ENCODE data around the gene ATP5F1A.
"Not testable (repeated sequence)": the region's sequence is repeated elsewhere in the genome, so short reads cannot be mapped to it uniquely, and the experiment has no call there.

ATP5F1A gene

GRCh38 chr18:46130061-46130460 lies 32.0 kb upstream of the ATP5F1A start:
- WGBS (ENCODE audit: insufficient coverage), result 100% methylated on average over 2 of the region's 2 CpGs
- no peak overlapping the region for H3K4me3 ChIP-seq (ENCODE audit: control insufficient read depth in 1 of 7, extremely low read depth in 1 of 7, insufficient read depth in 4 of 7, low read depth in 2 of 7, low read length in 6 of 7)
- H3K4me1 ChIP-seq (ENCODE audit: control extremely low read depth in 1 of 4, control insufficient read depth in 4 of 4, insufficient read depth in 4 of 4, low read length in 3 of 4), result peaks cover 0 to 2% (median 0%) of the 10 kb centered on the region in 4 experiments
- no peak overlapping the region for H3K27ac ChIP-seq (ENCODE audit: insufficient read depth in 1 of 2, low read depth in 1 of 2, low read length in 2 of 2, poor library complexity in 1 of 2, severe bottlenecking in 2 of 2)
- H3K36me3 ChIP-seq (ENCODE audit: control insufficient read depth in 4 of 4, insufficient read depth in 4 of 4, low read length in 3 of 4), result peaks cover 14 to 36% (median 28%) of the 10 kb centered on the region in 4 experiments
- no peaks in the 10 kb centered on the region for H3K9me3 ChIP-seq (ENCODE audit: control extremely low read depth in 1 of 5, control insufficient read depth in 4 of 5, insufficient read depth in 2 of 5, low read depth in 1 of 5, low read length in 4 of 5)
- CTCF ChIA-PET, result interaction anchor here (0.9 kb wide), 1 partner anchor 17 kb away, joined by 3 read pairs; no protein-coding TSS in a partner anchor
- DNase-seq, result no peak
- POLR2A ChIA-PET, result no interaction called here
- H3K27me3 ChIP-seq (replicated peaks in 2 of 5; ENCODE audit: control insufficient read depth in 4 of 5, insufficient read depth in 5 of 5, low read length in 4 of 5), result no peaks in the 10 kb centered on the region

GRCh38 chr18:46126625-46127024 lies 28.5 kb upstream of the ATP5F1A start:
- CTCF ChIA-PET, result interaction anchor here (1.9 to 2.8 kb wide), 2 partner anchors 10 to 13 kb away, joined by 4 to 8 read pairs; no protein-coding TSS in a partner anchor
- H3K36me3 ChIP-seq (ENCODE audit: control insufficient read depth in 4 of 4, insufficient read depth in 4 of 4, low read length in 3 of 4), result peaks cover 15 to 57% (median 40%) of the 10 kb centered on the region in 4 experiments

DNA sequence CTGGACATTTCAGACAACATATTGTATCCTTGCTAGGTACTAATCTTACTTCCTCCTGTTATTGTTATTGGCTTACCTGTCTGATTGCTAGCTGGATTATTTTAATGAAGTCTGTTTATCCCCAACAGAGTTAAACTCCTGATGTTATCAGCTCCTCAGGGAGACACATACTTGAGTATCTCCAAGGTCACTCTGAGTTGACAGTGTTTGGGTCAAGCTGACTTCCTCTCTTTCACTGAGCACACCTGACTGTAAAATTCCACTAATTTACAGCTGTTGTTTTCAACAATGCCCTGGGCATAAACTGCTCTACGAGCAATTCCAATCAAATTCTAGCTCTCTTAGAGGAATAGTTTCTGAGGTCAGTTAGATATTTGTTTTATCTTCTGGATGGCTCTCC lies 15.7 kb upstream of the ATP5F1A start:
- Histone ChIP-seq H3K27me3 (replicated peaks in 2 of 5; ENCODE audit: control insufficient read depth in 4 of 5, insufficient read depth in 5 of 5, low read length in 4 of 5) (no peaks in the 10 kb centered on the region), H3K4me3 (ENCODE audit: control insufficient read depth in 1 of 7, extremely low read depth in 1 of 7, insufficient read depth in 4 of 7, low read depth in 2 of 7, low read length in 6 of 7) (no peak overlapping the region), H3K27ac (ENCODE audit: insufficient read depth in 1 of 2, low read depth in 1 of 2, low read length in 2 of 2, poor library complexity in 1 of 2, severe bottlenecking in 2 of 2) (no peak overlapping the region), H3K36me3 (ENCODE audit: control insufficient read depth in 4 of 4, insufficient read depth in 4 of 4, low read length in 3 of 4) (peaks cover 7 to 40% (median 22%) of the 10 kb centered on the region in 4 experiments), H3K9me3 (ENCODE audit: control extremely low read depth in 1 of 5, control insufficient read depth in 4 of 5, insufficient read depth in 2 of 5, low read depth in 1 of 5, low read length in 4 of 5) (no peaks in the 10 kb centered on the region), H3K4me1 (ENCODE audit: control extremely low read depth in 1 of 4, control insufficient read depth in 4 of 4, insufficient read depth in 4 of 4, low read length in 3 of 4) (no peaks in the 10 kb centered on the region)
- ChIA-PET POLR2A (no interaction called here), CTCF (interaction anchor here (0.8 to 1.6 kb wide), 4 partner anchors 12 to 132 kb away, joined by 3 to 8 read pairs (median 3); partner anchors contain the start of gene ATP5F1A)
- no CpG with 5 or more reads among the region's 1 CpG for whole genome bisulfite sequencing (ENCODE audit: insufficient coverage)
- DNase-seq, result no peak

More at GRCh38 chr18:46126625-46127024, 28.5 kb upstream of the ATP5F1A start:
- H3K4me1 ChIP-seq (ENCODE audit: control extremely low read depth in 1 of 4, control insufficient read depth in 4 of 4, insufficient read depth in 4 of 4, low read length in 3 of 4); H3K27ac ChIP-seq (ENCODE audit: insufficient read depth in 1 of 2, low read depth in 1 of 2, low read length in 2 of 2, poor library complexity in 1 of 2, severe bottlenecking in 2 of 2); H3K4me3 ChIP-seq (ENCODE audit: control insufficient read depth in 1 of 7, extremely low read depth in 1 of 7, insufficient read depth in 4 of 7, low read depth in 2 of 7, low read length in 6 of 7); DNase-seq; POLR2A ChIA-PET; H3K27me3 ChIP-seq (replicated peaks in 2 of 5; ENCODE audit: control insufficient read depth in 4 of 5, insufficient read depth in 5 of 5, low read length in 4 of 5); H3K9me3 ChIP-seq (ENCODE audit: control extremely low read depth in 1 of 5, control insufficient read depth in 4 of 5, insufficient read depth in 2 of 5, low read depth in 1 of 5, low read length in 4 of 5): not testable (repeated sequence)
- 100% methylated on average over 2 of the region's 4 CpGs for WGBS (ENCODE audit: insufficient coverage)

- DNase-seq, result no peak
- H3K9me3 ChIP-seq (ENCODE audit: control extremely low read depth in 1 of 5, control insufficient read depth in 4 of 5, insufficient read depth in 2 of 5, low read depth in 1 of 5, low read length in 4 of 5), result no peaks in the 10 kb centered on the region
- 100% methylated on average over 3 of the region's 3 CpGs for WGBS (ENCODE audit: insufficient coverage)
- no peak overlapping the region for H3K4me3 ChIP-seq (ENCODE audit: control insufficient read depth in 1 of 7, extremely low read depth in 1 of 7, insufficient read depth in 4 of 7, low read depth in 2 of 7, low read length in 6 of 7)
- H3K27ac ChIP-seq (ENCODE audit: insufficient read depth in 1 of 2, low read depth in 1 of 2, low read length in 2 of 2, poor library complexity in 1 of 2, severe bottlenecking in 2 of 2), result no peak overlapping the region
- ChIA-PET POLR2A (no interaction called here), CTCF (interaction anchor here (0.8 kb wide), 1 partner anchor 162 kb away, joined by 3 read pairs; no protein-coding TSS in a partner anchor)
- no peaks in the 10 kb centered on the region for H3K4me1 ChIP-seq (ENCODE audit: control extremely low read depth in 1 of 4, control insufficient read depth in 4 of 4, insufficient read depth in 4 of 4, low read length in 3 of 4)
- peaks cover 7 to 40% (median 25%) of the 10 kb centered on the region in 4 experiments for H3K36me3 ChIP-seq (ENCODE audit: control insufficient read depth in 4 of 4, insufficient read depth in 4 of 4, low read length in 3 of 4)
- H3K27me3 ChIP-seq (replicated peaks in 2 of 5; ENCODE audit: control insufficient read depth in 4 of 5, insufficient read depth in 5 of 5, low read length in 4 of 5), result no peaks in the 10 kb centered on the region
These were observed 12.3 kb upstream of the ATP5F1A start for GRCh38 chr18:46110406-46110805.

DNA sequence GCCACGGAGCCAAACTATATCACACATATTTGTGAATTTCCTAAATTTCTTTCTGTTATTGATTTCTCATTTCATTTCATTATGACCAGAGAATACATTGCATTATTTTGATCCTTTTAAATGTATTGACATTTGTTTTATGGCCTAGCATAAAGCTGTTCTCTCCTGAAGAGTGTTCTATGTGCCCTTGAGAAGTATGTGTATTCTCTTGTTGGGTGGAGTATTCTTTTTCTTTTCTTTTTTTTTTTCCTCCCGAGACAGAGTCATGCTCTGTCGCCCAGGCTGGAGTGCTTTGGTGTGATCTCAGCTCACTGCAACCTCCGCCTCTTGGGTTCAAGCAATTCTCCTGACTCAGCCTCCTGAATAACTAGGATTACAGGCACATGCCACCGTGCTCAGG lies 11.3 kb upstream of the ATP5F1A start:
- H3K36me3 ChIP-seq (ENCODE audit: control insufficient read depth in 4 of 4, insufficient read depth in 4 of 4, low read length in 3 of 4), result peaks cover 2 to 33% (median 17%) of the 10 kb centered on the region in 4 experiments
- H3K4me1 ChIP-seq (ENCODE audit: control extremely low read depth in 1 of 4, control insufficient read depth in 4 of 4, insufficient read depth in 4 of 4, low read length in 3 of 4), result peaks cover 2 to 7% (median 6%) of the 10 kb centered on the region in 4 experiments
- H3K9me3 ChIP-seq (ENCODE audit: control extremely low read depth in 1 of 5, control insufficient read depth in 4 of 5, insufficient read depth in 2 of 5, low read depth in 1 of 5, low read length in 4 of 5), result no peaks in the 10 kb centered on the region
- WGBS (ENCODE audit: insufficient coverage), result 92% methylated on average over 2 of the region's 5 CpGs
- no peaks in the 10 kb centered on the region for H3K27me3 ChIP-seq (replicated peaks in 2 of 5; ENCODE audit: control insufficient read depth in 4 of 5, insufficient read depth in 5 of 5, low read length in 4 of 5)
- peak overlapping the region in 1 of 2 experiments; percentile 36 for H3K27ac ChIP-seq (ENCODE audit: insufficient read depth in 1 of 2, low read depth in 1 of 2, low read length in 2 of 2, poor library complexity in 1 of 2, severe bottlenecking in 2 of 2)
- POLR2A ChIA-PET, result no interaction called here
- no peak overlapping the region for H3K4me3 ChIP-seq (ENCODE audit: control insufficient read depth in 1 of 7, extremely low read depth in 1 of 7, insufficient read depth in 4 of 7, low read depth in 2 of 7, low read length in 6 of 7)
- CTCF ChIA-PET, result no interaction called here
- DNase-seq, result no peak

DNA sequence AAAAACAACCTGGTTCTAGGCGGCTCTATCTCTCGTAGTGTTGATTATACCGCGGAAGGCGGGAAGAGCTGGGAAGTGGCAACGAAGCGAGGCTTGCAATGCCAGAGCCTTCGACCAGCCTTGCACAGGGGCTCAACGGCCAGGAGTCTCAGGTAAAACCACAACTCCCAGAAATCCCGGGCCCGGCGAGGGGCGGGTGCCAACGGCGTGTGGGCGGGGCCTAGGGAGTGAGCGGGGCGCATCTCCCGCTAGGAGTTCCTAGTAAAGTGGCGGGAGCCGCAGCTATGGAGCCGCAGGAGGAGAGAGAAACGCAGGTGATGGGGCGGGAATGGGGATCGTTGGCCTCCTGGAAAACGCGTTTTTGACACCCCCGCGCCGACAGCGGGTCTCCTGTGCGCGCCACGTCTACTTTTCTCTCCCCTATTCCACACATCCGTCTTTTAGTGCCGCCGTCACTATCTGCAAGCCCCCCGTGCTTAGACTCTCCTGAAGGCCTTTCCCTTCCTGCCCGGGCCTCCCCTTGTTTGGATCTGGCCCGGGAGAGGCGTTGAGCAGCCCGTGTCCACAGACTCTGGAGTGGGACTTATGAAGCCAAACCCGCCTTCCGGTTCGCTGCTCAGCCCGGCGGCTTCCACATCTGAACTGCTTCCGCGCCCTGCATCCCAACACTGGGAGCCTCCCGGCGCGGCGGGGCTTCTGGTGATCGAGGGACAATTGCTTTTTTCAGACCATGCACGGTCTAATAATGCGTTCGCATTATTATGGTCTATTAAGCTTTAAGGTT lies 6.2 kb upstream of the ATP5F1A start, which contains the start of gene HAUS1:
Gene HAUS1, plus strand, starts transcription at position 258 of the 784 bp plus-strand sequence. Its CDS starts 27 bp downstream, at position 285.
- ChIA-PET CTCF (no interaction called here), POLR2A (interaction anchor here (0.6 kb wide), 2 partner anchors 14 to 32 kb away, joined by 3 to 10 read pairs; no protein-coding TSS in a partner anchor)
- peak within 1 kb of the TSS; percentile 80 to 100 (median 98) for H3K4me3 ChIP-seq (ENCODE audit: control insufficient read depth in 1 of 7, extremely low read depth in 1 of 7, insufficient read depth in 4 of 7, low read depth in 2 of 7, low read length in 6 of 7)
- H3K27ac ChIP-seq (ENCODE audit: insufficient read depth in 1 of 2, low read depth in 1 of 2, low read length in 2 of 2, poor library complexity in 1 of 2, severe bottlenecking in 2 of 2), result peak within 1 kb of the TSS in 1 of 2 experiments; percentile 76
- H3K4me1 ChIP-seq (ENCODE audit: control extremely low read depth in 1 of 4, control insufficient read depth in 4 of 4, insufficient read depth in 4 of 4, low read length in 3 of 4), result peaks cover 5 to 10% (median 8%) of the 10 kb centered on the region in 4 experiments
- no peaks in the 10 kb centered on the region for H3K9me3 ChIP-seq (ENCODE audit: control extremely low read depth in 1 of 5, control insufficient read depth in 4 of 5, insufficient read depth in 2 of 5, low read depth in 1 of 5, low read length in 4 of 5)
- peak; percentile 55 to 67 (median 66) for DNase-seq
- under 1% methylated on average over 51 of the region's 57 CpGs for WGBS (ENCODE audit: insufficient coverage)
- peaks cover 0 to 17% (median 4%) of the 10 kb centered on the region in 4 experiments for H3K36me3 ChIP-seq (ENCODE audit: control insufficient read depth in 4 of 4, insufficient read depth in 4 of 4, low read length in 3 of 4)
- H3K27me3 ChIP-seq (replicated peaks in 2 of 5; ENCODE audit: control insufficient read depth in 4 of 5, insufficient read depth in 5 of 5, low read length in 4 of 5), result no peaks in the 10 kb centered on the region

- peaks cover 10 to 29% (median 19%) of the 10 kb centered on the region in 4 experiments for H3K4me1 ChIP-seq (ENCODE audit: control extremely low read depth in 1 of 4, control insufficient read depth in 4 of 4, insufficient read depth in 4 of 4, low read length in 3 of 4)
- no peak overlapping the region for H3K27ac ChIP-seq (ENCODE audit: insufficient read depth in 1 of 2, low read depth in 1 of 2, low read length in 2 of 2, poor library complexity in 1 of 2, severe bottlenecking in 2 of 2)
- no peak overlapping the region for H3K4me3 ChIP-seq (ENCODE audit: control insufficient read depth in 1 of 7, extremely low read depth in 1 of 7, insufficient read depth in 4 of 7, low read depth in 2 of 7, low read length in 6 of 7)
- H3K36me3 ChIP-seq (ENCODE audit: control insufficient read depth in 4 of 4, insufficient read depth in 4 of 4, low read length in 3 of 4), result peaks cover 0 to 6% (median 4%) of the 10 kb centered on the region in 4 experiments
- POLR2A ChIA-PET, result no interaction called here
- no peaks in the 10 kb centered on the region for H3K27me3 ChIP-seq (replicated peaks in 2 of 5; ENCODE audit: control insufficient read depth in 4 of 5, insufficient read depth in 5 of 5, low read length in 4 of 5)
- CTCF ChIA-PET, result no interaction called here
- no peaks in the 10 kb centered on the region for H3K9me3 ChIP-seq (ENCODE audit: control extremely low read depth in 1 of 5, control insufficient read depth in 4 of 5, insufficient read depth in 2 of 5, low read depth in 1 of 5, low read length in 4 of 5)
- 98% methylated on average over 6 of the region's 8 CpGs for WGBS (ENCODE audit: insufficient coverage)
- no peak for DNase-seq
These were observed 1.4 kb upstream of the ATP5F1A start for GRCh38 chr18:46099463-46099862.
